Epithelial cell of proximal tubule (primary cell): Measurements from ENCODE around the gene GTF2H4. TPM values are rescaled to one million over a fixed set of nuclear protein-coding genes. Genes with fewer than 3 reads are reported as not detected.

ENCODE experiments used
- DNase-seq: peaks from one replicate; pipeline ENCODE4 v3.0.0-alpha.2; 2011; ENCODE audit warnings: low read depth
- H3K4me3 ChIP-seq: 2 replicates; pipeline ENCODE4 v1.5.1; 2011; ENCODE audit warnings: low read depth, mild to moderate bottlenecking, low read length
- total RNA-seq: library from RNA; depleted of rRNA; stranded (reverse); fragments of >200 nt; gene quantifications from 2 replicates; pipeline ENCODE4 v1.2.3, GENCODE V29; 2015
- TF ChIP-seq, protein P1 (sequence below): conservative IDR thresholded peaks from 2 replicates; pipeline ENCODE4 v1.5.1; 2012; ENCODE audit warnings: low read depth, mild to moderate bottlenecking, low read length

Gene GTF2H4
- total RNA-seq, 1 donor from 2014 or later, result 19.1 TPM

DNA sequence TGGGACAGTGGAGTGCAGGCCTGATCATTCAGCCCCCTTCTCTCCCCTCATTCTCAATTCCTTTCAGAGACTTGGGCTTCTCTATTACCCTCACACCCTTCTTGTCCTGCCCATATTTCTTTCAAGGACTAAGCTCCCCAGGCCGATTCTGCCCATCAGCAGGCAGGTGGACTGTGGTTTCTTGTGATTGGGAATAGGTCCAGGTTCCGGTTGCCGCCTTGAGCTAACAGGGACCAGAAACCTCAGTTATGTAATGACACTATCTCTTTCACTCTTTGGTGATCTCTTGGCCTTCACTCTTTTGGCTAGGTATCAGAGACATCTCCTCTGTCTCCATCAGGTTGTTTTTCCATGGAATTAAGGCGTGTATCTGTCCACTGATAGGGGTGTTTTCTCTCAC, 39.2 kb downstream of the GTF2H4 start:
- no peak for DNase-seq
- TF ChIP-seq, protein P1, sequence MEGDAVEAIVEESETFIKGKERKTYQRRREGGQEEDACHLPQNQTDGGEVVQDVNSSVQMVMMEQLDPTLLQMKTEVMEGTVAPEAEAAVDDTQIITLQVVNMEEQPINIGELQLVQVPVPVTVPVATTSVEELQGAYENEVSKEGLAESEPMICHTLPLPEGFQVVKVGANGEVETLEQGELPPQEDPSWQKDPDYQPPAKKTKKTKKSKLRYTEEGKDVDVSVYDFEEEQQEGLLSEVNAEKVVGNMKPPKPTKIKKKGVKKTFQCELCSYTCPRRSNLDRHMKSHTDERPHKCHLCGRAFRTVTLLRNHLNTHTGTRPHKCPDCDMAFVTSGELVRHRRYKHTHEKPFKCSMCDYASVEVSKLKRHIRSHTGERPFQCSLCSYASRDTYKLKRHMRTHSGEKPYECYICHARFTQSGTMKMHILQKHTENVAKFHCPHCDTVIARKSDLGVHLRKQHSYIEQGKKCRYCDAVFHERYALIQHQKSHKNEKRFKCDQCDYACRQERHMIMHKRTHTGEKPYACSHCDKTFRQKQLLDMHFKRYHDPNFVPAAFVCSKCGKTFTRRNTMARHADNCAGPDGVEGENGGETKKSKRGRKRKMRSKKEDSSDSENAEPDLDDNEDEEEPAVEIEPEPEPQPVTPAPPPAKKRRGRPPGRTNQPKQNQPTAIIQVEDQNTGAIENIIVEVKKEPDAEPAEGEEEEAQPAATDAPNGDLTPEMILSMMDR, result no peak
- H3K4me3 ChIP-seq, result no peak overlapping the region

GRCh38 chr6:30948811-30949210, 40.8 kb downstream of the GTF2H4 start:
- DNase-seq, result no peak
- no peak overlapping the region for H3K4me3 ChIP-seq
- TF ChIP-seq, protein P1, result no peak

DNA sequence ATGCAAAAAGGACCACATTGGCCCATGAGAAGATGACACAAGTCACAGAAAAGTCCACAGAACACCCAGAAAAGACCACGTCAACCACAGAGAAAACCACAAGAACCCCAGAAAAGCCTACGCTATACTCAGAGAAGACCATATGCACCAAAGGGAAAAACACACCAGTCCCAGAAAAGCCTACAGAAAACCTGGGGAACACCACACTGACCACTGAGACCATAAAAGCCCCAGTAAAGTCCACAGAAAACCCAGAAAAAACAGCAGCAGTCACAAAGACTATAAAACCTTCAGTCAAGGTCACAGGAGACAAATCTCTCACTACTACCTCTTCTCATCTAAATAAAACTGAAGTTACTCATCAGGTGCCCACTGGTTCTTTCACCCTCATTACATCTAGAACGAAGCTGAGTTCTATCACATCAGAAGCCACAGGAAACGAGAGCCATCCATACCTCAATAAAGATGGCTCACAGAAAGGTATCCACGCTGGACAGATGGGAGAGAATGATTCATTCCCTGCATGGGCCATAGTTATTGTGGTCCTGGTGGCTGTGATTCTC, 44.0 kb downstream of the GTF2H4 start:
- TF ChIP-seq, protein P1, result no peak
- DNase-seq, result no peak
- no peak overlapping the region for H3K4me3 ChIP-seq

DNA sequence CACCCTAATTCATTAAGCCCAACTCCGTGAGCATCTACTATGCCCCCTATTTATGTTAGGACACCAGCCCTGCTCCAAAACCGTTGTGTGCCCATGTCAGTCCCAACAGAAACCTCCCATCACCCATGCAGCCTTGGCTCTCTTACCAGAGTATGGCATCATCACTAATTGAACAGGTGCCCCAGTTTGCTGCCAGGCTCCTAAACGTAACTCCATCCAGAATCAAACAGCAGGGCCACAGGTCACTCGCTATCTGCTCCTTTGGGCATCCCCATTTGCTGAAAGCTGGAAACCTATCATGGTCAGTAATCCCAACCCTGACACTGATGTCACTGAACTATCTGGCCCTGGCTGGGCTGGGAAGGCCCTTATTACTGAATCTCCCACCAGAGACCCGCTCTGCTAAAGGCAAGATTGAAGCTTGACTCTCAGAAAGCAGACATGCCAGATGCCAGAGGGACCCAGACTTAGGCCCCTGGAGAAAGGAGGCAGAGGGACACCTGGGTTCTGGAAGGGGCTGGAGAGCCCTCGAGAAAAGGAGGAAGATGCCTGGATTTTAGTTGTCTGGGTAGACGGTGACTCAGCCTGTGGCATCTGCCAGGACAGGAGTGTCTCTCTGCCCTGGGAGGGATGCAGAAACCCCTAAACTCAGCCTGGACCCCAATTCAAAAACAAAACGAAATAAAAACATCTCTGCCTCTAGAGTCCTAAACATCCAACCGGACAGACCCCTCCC, 46.8 kb downstream of the GTF2H4 start:
- DNase-seq, result no peak
- peak overlapping the region; percentile 41 for H3K4me3 ChIP-seq
- TF ChIP-seq, protein P1, result no peak

DNA sequence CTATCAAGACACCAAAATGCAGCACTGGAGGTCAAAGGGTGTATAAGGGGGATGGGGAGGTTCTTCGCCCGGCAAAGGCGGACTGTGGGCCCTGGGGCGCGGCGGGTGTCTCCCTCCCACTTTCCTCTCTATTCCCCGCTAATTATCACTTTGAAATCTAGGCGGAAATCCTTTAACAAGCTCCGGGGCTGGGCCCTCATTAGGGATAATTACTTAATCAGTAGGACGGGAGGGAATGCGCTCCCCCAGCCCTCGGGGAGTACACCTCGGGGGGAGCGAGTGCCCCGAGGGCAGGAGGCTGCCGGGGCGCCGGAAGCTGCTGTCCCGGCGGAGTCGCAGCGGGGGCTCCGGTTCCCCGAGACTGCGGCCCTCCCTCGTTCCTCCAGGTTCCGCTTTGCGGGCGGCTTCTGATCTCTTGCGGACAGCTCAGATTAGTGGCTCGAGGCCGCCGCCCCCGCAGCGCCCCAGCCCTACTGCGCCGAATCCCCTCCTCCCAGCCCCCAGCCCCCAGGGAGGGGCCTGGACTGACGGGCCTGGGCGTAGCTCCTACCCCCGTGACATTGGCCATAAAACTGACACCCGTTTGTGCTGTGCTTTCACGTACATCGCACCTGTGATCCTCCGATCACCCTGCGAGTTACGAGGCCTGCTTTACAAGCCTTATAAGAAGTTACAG, 47.5 kb downstream of the GTF2H4 start:
- no peak for DNase-seq
- TF ChIP-seq, protein P1, result no peak
- peak overlapping the region; percentile 41 for H3K4me3 ChIP-seq

DNA sequence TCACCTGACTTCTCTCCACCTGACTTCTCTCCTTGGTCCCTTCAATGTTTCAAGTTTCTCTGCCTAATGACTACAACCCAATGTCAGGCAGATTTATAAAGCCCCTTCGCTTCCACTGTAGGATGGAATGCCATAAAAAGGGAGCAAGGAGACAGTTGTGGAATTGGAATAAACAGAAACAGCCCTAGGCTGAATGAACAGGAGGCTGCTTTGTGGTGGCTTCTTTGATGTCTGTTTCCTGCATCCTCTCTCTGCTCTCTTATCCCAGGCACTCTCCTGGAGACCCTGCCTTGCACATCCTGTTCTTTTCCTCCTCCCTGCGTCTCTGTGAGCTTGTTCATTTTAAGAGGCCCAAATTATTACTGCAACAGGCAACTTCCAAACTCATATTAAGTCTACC, 49.7 kb downstream of the GTF2H4 start:
- H3K4me3 ChIP-seq, result no peak overlapping the region
- TF ChIP-seq, protein P1, result no peak
- no peak for DNase-seq
